ENCODE data around the gene SCARB2.

GRCh38 chr4:76175336-76175735 is 38.3 kb downstream of the SCARB2 start:
- TF ChIP-seq EP300 (IDR thresholded peaks at IDR 0.05) (no peak), POLR2A (IDR thresholded peaks at IDR 0.05) (no peak)
- TF ChIP-seq, protein P1, sequence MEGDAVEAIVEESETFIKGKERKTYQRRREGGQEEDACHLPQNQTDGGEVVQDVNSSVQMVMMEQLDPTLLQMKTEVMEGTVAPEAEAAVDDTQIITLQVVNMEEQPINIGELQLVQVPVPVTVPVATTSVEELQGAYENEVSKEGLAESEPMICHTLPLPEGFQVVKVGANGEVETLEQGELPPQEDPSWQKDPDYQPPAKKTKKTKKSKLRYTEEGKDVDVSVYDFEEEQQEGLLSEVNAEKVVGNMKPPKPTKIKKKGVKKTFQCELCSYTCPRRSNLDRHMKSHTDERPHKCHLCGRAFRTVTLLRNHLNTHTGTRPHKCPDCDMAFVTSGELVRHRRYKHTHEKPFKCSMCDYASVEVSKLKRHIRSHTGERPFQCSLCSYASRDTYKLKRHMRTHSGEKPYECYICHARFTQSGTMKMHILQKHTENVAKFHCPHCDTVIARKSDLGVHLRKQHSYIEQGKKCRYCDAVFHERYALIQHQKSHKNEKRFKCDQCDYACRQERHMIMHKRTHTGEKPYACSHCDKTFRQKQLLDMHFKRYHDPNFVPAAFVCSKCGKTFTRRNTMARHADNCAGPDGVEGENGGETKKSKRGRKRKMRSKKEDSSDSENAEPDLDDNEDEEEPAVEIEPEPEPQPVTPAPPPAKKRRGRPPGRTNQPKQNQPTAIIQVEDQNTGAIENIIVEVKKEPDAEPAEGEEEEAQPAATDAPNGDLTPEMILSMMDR (IDR thresholded peaks at IDR 0.05), result no peak

Data from tibial nerve (tissue), 4 donors.